Mucosa of descending colon (tissue), 3 donors: Measurements from ENCODE around the gene DLG2. TPM values are rescaled to one million over a fixed set of nuclear protein-coding genes. Genes with fewer than 3 reads are reported as not detected.
A peak's percentile ranks its signal among the peaks of the same experiment; 100 is the strongest.

ENCODE experiments used
- ATAC-seq: fragments of 200-7000 bp; cut with Tn5 transposase; one replicate; pipeline ENCODE4 v1.9.1; 2020; ENCODE audit warnings: mild to moderate bottlenecking, moderate library complexity
- DNase-seq, 3 donors: peaks; one replicate each; pipeline ENCODE4 v3.0.0-alpha.2; 2020
- H3K36me3 ChIP-seq: fragments of 200-600 bp; one replicate; pipeline ENCODE4 v1.8.0; 2021; ENCODE audit warnings: low read depth, mild to moderate bottlenecking
- H3K4me1 ChIP-seq: fragments of 200-600 bp; one replicate; pipeline ENCODE4 v1.8.0; 2021; ENCODE audit warnings: low read depth, mild to moderate bottlenecking
- H3K4me3 ChIP-seq: fragments of 200-600 bp; one replicate; pipeline ENCODE4 v1.8.0; 2021; ENCODE audit warnings: mild to moderate bottlenecking
- H3K9me3 ChIP-seq: fragments of 200-600 bp; one replicate; pipeline ENCODE4 v1.8.0; 2021; ENCODE audit warnings: mild to moderate bottlenecking
- intact Hi-C, 2 donors: fragments of 100-400 bp; cut with DNase I in 1 of 2; cut with micrococcal nuclease in 1 of 2; formaldehyde crosslinking; loops; one replicate each; pipeline versions ENCODE4 v1.11.0 to v1.11.1; 2022; cut with DNase I, micrococcal nuclease
- total RNA-seq, 3 donors: library from RNA; stranded (reverse); fragmentation: NEBNext Ultra II Directional in 2 of 3; extraction: Animal tissue kit (Norgen Biotek cat#: 25700) in 2 of 3; gene quantifications; one replicate each; pipeline versions ENCODE4 v1.2.1 to v1.2.4, GENCODE V29; 2021 to 2023
- TF ChIP-seq, protein P1 (sequence below): fragments of 200-600 bp; IDR thresholded peaks from one replicate; pipeline ENCODE4 v1.8.0; 2022; ENCODE audit warnings: antibody characterized with exemption, mild to moderate bottlenecking
- donor health status: DM: no; HTN: no; CAD: no; lungs with moderate emphysema.
- donor health status: DM: no; HTN: no; CAD: no.
- donor health status: DM: no; HTN: yes; CAD: no.

Gene DLG2
- total RNA-seq, 3 donors from 2014 or later: 2.1 to 11.1 (median 2.4) TPM

DNA sequence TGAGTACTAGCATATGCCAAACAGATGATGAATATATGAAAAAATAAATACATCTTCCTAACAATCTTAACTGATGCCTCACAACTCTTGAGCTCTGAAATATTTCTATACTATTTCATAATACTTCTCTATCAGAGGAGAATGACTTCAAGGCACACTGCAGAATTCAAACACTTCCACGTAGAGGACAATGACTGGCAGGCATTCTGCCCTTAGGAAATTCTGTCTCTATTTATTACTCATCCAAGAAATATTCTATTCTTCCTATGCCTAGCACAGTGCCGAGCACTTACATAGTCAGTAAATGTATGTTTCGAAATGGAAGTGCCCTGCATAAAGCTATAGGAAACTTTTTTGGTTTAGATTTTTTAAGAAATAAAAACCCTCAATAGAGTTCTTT, 809.1 kb downstream of the DLG2 start:
- no peak for ATAC-seq
- H3K4me1 ChIP-seq: no peaks in the 10 kb centered on the region
- intact Hi-C loops: no loop called here

GRCh38 chr11:84812471-84812969, 814.6 kb downstream of the DLG2 start:
- Histone ChIP-seq H3K4me1 (no peaks in the 10 kb centered on the region), H3K36me3 (no peaks in the 10 kb centered on the region), H3K9me3 (no peaks in the 10 kb centered on the region), H3K4me3 (no peak overlapping the region)
- DNase-seq: no peak
- intact Hi-C loops: no loop called here
- TF ChIP-seq, protein P1, sequence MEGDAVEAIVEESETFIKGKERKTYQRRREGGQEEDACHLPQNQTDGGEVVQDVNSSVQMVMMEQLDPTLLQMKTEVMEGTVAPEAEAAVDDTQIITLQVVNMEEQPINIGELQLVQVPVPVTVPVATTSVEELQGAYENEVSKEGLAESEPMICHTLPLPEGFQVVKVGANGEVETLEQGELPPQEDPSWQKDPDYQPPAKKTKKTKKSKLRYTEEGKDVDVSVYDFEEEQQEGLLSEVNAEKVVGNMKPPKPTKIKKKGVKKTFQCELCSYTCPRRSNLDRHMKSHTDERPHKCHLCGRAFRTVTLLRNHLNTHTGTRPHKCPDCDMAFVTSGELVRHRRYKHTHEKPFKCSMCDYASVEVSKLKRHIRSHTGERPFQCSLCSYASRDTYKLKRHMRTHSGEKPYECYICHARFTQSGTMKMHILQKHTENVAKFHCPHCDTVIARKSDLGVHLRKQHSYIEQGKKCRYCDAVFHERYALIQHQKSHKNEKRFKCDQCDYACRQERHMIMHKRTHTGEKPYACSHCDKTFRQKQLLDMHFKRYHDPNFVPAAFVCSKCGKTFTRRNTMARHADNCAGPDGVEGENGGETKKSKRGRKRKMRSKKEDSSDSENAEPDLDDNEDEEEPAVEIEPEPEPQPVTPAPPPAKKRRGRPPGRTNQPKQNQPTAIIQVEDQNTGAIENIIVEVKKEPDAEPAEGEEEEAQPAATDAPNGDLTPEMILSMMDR: no peak
- ATAC-seq: peak; percentile 56

More for the DNA sequence above, 809.1 kb downstream of the DLG2 start:
- TF ChIP-seq, protein P1: no peak
- H3K4me3 ChIP-seq: no peak overlapping the region
- H3K36me3 ChIP-seq: no peaks in the 10 kb centered on the region
- no peaks in the 10 kb centered on the region for H3K9me3 ChIP-seq
- DNase-seq: no peak

DNA sequence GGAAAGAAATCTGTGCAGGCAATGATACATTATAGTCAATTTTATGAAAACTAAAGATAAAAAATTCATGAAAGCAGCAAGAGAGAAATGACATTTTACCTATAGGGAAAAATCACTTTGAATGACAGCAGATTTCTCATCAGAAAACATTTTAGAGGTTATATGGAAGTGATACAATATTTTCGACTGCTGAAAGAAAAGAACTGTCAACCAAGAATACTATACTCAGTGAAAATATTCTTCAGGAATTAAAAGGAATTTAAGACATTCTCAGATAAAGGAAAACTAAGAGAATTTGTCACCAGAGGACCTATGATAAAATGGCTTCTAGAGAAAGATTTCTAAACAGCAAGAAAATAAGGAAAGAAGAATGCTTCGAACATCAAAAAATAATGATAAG, 820.8 kb downstream of the DLG2 start:
- Histone ChIP-seq H3K4me3 (no peak overlapping the region), H3K36me3 (no peaks in the 10 kb centered on the region), H3K4me1 (no peaks in the 10 kb centered on the region), H3K9me3 (peaks cover 2% of the 10 kb centered on the region)
- intact Hi-C loops: no loop called here
- TF ChIP-seq, protein P1: no peak
- no peak for DNase-seq
- ATAC-seq: no peak

DNA sequence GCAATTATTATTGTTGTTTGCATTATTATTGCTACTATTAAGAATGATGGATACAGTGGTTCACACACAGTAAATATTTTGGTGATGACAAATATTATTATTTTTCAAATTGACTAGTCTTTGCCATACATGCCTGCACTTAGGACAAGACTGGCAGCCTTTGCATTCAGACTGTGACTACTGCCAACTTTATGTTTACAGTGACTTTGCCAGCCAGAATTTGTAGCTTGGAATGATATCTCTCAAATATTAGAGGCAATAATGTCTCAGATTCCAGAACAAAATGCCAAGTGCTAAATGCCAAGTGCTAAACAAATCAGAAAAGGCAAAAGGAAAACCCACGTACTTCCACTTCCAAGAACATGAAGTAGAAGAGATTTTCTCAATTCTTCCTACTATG, 823.1 kb downstream of the DLG2 start:
- no peak for ATAC-seq
- H3K4me3 ChIP-seq: no peak overlapping the region

GRCh38 chr11:84800755-84801346, 826.3 kb downstream of the DLG2 start:
- Histone ChIP-seq H3K36me3 (no peaks in the 10 kb centered on the region), H3K4me1 (no peaks in the 10 kb centered on the region), H3K4me3 (no peak overlapping the region), H3K9me3 (peaks cover 2% of the 10 kb centered on the region)
- peak in 1 of 3 donors; percentile 34 for DNase-seq
- intact Hi-C loops: no loop called here
- ATAC-seq: no peak
- TF ChIP-seq, protein P1: no peak

More for the DNA sequence above, 823.1 kb downstream of the DLG2 start:
- Histone ChIP-seq H3K36me3 (no peaks in the 10 kb centered on the region), H3K9me3 (peaks cover 2% of the 10 kb centered on the region), H3K4me1 (no peaks in the 10 kb centered on the region)
- no peak for DNase-seq
- intact Hi-C loops: no loop called here
- TF ChIP-seq, protein P1: no peak
